GM21619 (cell line): ENCODE results near the gene NOTUM.
"Not testable (repeated sequence)": the region's sequence is repeated elsewhere in the genome, so short reads cannot be mapped to it uniquely, and the experiment has no call there.

Experiments
- ATAC-seq: cut with Tn5 transposase; IDR thresholded peaks from one replicate; pipeline ENCODE4 v1.9.1; 2021; ENCODE audit not compliant: unreplicated experiment

NOTUM gene

DNA sequence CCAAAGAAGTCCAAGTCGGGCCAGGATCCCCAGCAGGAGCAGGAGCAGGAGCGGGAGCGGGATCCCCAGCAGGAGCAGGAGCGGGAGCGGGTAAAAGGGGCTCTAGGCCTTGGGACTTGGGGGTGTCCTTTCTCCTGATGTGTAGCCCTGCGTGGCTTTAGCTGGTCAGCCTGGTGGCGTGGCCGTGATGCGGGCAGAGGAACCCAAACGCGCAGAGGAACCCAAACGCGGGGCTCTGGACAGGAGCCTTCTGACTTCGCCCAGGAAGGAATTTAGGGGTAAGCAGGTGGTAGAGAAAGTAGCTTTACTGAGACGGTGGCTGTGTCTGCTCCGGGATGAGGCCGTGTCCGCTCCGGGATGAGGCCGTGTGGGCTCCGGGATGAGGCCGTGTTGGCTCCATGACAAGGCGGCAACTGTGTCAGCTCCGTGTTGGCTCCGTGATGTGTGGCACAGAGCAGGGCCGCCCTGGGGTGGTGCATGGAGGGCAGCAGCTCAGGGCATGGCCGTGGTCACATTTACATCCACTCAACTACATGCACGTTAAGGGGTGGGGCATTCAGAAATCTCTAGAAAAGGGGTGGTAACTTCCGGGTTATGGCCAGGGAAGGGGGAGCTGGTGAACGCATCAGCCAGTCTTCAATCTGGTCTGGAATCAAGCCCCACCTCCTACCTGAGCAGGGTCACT, 35.9 kb upstream of the NOTUM start:
- ATAC-seq, result no peak

DNA sequence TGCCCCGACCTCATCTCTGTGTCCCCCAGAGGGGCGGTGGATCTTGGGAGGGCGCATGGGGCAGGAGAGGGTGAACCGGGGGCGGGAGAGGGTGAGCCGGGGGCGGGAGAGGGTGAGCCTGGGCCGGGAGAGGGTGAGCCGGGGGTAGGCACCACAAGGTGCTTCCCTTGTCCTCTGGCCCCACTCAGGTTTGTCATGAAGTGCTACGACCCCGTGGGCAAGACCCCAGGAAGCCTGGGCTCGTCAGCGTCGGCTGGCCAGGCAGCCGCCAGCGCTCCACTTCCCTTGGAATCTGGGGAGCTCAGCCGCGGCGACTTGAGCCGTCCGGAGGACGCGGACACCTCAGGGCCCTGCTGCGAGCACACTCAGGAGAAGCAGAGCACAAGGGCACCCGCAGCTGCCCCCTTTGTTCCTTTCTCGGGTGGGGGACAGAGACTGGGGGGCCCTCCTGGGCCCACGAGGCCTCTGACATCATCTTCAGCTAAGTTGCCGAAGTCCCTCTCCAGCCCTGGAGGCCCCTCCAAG, 35.3 kb upstream of the NOTUM start:
- ATAC-seq, result no peak

DNA sequence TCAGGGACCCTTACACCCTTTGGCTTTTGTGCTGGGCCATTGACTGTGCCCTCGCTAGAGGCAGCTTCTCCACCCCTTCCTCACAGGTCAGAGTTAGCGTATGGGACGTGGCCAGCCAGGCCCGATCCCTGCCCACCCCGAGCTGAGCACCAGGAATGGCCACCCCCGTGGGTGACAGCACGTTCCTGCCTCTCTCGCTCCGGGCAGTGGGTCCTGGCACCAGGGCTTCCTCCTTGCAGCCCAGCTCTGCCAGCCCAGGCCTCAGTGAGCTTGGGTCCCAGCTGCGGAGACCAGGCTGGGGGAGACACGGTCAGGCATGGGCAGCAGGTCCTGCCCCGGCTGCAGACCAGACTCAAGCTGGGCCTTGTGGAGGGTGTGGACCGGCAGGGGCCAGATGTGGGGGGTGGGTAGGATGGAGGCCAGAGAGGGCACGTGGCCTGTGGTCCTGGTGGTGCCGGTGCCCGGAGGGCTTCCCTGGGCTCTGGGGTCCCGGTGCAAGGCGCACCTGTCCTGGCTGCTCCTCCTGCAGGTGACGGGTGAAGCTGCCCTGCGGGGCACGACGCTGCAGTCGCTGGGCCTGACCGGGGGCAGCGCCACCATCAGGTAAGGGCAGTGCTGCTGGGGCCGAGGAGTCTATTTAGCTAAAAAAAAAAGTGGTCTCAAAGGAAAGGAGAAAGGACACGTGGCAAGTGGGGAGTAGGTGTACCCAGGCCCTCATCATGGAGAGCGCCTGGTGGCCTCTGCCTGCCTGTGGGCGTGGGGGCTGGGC, 34.7 kb upstream of the NOTUM start:
- no peak for ATAC-seq

DNA sequence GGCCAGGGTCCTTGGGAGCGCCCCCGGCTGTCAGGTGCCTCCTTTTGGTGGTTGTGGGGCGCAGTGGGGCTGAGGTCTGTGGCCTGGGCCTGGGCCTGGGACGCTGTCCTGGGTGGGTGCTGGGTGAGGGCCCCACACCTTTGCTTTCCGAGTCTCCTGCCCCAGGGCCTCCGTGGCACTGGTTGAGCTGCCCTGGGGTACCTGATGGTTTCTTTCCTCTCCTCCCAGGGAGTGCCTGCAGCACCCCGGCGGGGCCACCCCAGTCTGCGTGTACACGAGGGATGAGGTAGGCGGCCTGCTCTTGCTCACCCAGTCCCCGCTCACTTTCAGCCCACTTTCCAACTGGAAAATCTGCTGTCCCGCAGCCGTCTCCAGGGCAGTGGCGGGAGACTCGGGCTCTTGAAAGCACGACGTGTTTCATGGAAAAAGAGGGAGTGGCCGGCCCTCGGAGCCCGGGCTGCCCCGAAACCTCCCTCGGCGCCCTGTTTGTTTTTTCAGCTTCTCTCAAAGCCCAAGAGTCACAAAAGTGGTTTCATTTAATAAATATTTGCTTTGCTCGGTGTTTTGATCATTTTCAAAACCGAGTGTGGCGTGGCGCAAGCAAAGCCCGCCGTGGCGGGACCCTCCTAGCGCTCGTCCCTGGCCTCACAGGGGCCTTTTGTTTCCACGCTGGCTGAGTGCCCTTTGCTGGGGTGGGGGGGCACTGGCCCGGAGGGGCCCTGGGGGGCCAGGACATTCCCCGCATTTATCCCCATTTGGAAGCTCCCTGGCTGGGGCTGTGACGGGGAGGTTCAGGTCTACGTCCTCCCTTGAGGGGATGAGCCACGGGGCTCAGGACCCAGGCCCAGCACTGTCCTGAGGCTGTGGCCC, 33.8 kb upstream of the NOTUM start:
- ATAC-seq, result no peak

DNA sequence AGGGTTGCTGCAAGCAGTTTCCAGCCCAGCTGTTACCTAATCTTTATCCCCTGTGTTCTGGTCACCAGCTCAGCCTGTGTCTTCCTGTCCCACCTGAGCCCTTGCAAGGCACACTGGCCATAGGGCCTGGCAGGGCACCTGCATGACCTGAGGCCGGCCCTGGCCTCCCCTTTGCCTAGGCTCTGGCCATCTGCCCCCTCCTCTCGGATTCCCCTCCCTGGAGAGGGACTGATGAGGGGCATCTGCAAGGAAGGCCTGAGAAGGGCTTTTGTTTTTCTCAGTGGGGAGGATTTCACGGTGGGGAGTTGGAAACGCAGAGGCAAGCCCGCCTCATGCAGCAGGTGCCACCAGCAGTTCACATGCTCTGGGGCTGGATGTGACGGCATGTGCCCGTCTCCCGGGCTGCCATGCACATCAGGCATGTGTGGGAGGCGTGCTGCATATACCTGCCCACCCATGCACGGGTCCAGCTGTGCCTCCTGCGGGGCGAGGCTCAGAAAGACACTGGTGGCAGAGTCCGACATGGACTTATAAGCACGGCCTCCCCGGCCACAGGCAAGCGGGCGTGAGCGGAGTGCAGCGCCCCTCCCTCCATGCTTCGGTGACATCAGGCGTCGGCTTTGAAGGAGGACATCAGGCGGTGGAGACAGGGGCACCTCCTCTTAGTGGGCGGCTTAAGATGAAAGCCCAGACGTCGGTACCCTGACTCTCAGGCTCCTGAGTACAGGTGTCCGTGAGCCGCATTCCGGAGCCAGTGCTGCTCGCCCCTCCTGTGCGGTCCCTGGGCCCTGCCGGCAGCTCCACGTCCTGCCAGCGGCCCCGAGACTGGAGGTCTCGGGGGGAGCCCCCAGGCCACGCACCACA, 33.0 kb upstream of the NOTUM start:
- ATAC-seq, result no peak

DNA sequence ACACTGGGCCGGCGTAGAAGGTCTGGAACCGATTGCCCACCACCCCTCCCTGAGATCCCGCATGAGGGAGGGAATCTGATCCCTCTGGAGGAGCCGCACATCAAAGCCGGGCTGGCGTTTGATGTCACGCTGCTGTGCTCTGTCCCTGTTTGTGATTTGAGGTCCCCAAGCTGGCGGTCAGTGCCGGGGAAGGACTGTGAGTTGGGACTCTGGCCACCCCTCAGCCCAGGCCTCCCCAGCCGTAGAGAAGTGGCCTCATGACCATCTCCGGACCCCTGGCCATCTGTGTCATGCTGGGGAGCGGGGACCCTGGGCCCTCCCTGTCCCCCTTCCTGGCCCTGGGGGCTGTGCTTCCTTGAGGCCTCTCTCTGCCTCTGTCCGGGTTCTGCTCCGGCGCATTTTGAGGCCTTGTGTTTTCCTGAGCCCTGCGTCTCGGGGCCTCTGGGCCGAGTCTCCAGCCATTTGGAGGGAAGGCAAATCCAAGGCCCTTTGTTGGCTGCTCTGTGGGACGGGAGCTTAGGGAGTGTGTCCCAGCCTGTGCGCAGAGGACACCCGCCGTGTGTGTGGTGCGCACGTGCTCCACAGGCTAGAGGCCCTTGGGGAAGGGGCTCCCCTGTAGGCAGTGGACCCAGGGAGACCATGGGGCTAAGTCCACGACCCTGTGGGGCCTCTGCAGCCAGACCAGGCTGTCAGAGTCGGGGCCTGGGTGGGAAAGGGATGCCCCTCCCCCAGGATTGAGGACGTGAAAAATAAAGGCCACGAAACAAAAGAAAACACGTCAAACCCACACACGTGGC, 31.5 kb upstream of the NOTUM start:
- no peak for ATAC-seq

DNA sequence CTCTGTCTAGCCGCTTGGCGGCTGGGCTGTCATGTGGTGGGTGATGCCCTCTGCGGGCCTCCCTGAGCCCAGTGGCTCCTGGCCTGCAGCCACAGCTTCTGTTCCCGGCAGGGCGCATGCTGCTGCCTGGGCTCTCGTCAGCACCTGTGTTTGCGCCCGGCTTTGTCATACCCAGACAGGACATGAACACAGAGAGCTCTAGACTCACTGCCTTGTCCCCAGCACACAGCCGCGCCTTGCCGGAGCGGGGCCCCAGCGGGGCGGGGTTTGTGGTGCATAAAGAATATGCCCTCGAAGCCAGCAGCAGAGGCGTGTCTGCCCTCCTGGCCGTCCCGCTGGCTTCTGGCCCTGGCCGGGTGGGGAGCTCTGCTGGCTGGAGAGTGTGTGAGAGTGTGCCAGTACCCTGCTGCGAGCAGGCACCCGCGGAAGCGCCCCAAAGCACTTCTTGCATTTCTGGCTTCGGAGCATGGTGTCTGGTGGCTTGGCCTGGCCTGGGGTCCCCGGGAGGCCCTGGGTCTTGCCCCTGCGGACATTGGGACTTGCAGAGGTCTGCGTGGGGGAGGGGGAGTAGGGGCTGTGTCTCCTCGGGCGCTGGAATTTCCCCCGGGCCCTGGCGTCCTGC, 30.8 kb upstream of the NOTUM start:
- ATAC-seq, result no peak

DNA sequence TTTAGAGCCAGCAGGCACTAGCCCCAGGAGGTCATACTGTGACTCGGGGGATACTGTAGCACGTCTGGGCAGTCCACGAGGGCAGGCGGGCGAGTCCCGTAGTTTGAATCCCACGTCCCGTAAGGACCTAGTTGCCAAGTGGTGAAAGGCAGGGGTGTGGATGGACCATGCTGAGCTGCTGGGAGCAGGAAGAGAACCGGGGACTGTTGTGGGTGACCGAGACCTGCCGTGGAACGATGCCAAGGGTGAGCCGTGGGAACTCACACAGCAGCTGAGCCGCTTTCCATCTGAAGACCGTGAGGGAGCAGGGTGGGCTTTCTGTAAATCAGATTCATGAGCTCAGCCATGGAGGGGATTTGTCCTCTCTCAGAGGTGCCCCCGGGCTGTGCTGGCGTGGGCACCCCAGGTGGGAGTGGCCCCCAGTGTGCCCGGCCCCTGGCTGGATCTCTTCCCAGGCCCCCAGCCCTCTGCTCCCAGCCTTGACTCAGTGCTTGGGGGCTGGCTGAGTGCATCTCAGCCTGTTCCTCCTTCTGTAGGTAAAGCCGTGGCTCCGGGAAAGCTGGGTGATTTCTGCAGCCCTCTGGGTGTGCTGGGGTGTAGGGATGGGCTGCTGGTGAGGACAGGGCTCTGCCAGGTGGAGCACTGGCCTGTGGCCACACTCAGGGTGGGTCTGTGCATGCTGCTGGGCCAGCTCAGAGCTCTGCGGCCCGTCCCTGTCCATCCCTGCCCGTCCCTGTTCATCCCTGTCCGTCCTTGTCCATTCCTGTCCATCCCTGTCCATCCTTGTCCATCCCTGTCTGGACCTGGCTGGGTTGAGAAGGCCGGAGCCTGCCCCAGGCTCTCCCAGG, 30.1 kb upstream of the NOTUM start:
- no peak for ATAC-seq

DNA sequence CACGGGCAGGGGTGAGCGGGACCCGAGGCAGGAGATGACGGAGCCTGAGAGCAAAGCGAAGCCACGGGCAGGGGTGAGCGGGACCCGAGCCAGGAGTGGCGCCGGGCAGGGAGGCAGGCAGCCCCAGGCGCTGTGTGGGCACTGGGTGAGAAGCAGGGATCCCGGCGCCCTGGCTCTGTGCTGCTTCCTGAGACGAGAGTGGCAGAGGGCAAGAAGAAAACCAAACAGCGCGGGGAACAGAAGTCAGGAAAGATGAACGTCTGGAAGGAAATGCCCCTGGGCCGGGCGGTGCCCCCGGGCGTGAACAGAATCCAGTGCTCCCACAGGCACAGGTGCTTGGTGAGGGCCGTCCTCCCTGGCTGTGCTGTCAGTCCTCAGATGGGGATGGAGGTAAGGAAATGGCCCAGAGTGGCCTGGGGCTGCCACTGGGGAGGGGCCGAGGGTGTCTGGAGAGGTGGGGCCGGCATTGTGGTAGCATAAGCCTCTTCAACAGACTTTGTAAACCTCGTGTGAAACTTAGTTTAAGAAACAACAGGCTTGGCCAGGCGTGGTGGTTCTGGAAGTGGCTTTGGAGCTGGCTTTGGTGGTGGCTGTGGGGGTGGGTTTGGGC, 26.3 kb upstream of the NOTUM start:
- ATAC-seq, result no peak

DNA sequence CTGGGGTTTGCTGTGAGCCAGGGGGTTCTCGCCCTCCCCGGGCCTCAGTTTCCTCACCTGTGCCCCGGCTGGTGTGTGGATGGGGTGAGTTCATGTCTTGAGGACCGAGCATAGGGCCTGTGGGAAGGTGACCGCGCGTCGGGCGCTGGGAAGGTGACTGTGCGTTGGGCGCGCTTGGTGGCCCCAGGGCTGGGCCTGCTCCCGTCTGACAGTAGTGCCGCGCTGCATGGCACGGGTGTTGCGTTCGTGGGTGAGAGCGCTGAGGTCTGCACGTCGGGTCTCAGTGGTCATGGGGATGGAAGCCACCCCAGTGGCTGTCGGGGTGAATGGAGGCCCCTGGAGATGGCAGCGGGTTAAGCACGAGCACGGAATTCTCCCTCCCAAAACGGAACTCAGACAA, 25.6 kb upstream of the NOTUM start:
- ATAC-seq, result no peak

DNA sequence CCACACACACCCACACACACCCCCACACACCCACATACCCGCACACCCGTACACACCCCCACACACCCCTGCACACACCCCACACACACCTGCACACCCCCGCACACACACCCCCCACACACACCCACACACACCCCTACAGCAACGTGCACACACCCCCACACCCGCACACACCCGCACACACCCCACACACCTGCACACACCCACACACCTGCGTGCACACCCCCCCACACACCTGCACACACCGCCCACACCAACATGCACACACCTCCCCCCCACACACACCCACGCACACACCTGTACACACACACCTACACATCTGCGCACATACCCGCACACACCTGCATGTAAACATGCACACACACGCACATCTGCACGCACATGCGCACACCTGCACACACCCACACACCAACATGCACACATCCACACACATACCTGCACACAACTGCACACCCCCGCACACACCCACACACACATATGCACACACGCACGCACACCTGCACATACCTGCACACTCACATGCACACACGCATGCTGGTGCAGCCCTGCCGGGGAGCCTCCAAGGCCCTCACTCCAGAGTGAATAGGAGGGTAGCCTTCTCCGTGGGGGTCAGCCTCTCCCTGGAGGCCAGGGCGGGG, 23.9 kb upstream of the NOTUM start:
- no peak for ATAC-seq

DNA sequence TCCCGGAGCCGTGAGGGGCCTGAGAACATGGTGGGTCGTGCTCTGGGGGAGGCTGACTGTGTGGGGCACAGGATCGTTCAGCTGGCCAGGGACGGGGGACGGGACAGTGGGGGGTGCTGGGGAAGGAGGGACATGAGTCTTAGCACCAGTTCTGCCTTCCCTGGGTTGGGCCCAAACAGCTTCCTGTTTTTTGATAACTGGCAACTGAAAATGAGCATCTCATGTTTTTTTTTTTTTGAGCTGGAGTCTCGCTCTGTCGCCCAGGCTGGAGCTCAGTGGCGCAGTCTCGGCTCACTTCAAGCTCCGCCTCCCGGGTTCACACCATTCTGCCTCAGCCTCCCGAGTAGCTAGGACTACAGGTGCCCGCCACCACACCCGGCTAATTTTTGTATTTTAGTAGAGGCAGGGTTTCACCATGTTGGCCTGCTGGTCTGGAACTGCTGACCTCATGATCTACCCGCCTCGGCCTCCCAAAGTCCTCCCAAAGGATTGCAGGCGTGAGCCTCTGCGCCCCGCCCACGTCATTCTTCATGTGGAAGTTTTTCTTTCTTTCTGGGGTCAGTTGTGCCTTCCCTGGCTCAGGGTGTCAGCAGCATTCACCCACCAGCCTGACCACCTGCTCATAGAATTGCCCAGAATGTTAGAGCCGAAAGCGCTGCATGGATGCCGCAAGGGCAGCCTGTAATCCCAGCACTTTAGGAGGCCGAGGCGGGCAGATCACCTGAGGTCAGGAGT, 22.8 kb upstream of the NOTUM start:
- ATAC-seq, result no peak

DNA sequence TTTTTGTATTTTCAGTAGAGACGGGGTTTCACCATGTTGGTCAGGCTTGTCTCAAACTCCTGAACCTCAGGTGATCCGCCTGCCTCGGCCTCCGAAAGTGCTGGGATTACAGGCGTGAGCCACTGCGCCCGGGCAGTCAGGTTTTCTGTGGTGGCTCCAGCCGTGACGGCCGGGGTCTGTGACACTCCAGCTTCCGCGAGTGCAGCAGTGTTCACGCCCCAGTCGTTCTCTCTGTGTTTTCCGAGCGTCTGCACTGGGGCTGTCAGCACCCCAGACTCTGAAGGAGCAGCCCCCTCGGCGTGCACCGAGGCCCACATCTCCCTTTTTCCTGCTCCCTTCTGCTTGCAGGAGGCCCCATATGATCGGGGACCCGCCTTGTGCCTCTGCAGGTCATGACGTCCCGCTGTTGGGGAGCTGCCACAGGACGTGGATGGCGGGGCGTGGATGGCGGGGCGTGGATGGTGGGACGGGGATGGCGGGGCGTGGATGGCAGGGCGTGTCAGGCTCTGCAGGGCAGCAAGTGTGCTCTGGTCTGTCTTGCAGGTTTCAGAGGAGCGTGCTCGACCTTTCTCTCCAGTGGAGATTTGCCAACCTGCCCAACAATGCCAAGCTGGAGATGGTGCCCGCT, 22.1 kb upstream of the NOTUM start:
- ATAC-seq, result no peak

DNA sequence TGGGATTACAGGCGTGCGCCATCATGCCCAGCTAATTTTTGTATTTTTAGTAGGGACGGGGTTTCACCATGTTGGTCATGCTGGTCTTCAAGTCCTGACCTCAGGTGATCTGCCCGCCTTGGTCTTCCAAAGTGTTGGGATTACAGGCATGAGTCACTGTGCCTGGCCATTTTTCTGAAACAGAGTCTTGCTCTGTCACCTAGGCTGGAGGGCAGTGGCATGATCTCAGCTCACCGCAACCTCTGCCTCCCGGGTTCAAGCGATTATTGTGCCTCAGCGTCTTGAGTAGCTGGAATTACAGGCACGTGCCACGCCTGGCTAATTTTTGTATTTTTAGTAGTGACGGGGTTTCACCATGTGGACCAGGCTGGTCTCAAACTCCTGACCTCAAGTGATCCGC, 20.5 kb upstream of the NOTUM start:
- ATAC-seq, result not testable (repeated sequence)

DNA sequence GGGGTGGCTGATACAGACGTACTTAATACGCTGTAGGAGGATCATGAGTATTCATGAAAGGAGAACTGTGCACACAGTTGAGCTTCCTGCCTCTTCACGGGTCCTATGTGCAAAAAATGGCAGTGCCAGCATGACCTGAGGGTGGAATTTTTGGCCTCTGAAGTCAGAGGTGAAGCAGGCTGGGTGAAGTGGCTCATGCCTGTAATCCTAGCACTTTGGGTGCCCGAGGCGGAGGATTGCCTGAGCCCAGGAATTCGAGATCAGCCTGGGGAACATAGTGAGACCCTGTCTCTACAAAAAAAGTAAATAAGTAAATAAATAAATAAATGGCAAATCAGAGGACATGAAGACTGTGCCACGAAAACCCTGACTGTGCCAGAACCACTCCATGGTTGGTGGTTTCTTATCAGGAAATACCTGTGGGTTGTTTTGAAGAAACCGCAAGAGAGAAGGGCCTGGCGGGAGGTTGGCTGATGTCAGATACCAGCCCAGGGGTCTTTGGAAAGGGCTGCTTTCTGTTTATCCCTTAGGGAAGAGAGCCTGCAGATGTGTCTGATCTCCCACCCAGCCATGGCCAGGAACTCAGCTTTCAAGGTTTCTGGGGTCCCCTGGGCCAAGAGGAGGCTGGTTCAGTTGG, 19.8 kb upstream of the NOTUM start:
- ATAC-seq, result no peak

DNA sequence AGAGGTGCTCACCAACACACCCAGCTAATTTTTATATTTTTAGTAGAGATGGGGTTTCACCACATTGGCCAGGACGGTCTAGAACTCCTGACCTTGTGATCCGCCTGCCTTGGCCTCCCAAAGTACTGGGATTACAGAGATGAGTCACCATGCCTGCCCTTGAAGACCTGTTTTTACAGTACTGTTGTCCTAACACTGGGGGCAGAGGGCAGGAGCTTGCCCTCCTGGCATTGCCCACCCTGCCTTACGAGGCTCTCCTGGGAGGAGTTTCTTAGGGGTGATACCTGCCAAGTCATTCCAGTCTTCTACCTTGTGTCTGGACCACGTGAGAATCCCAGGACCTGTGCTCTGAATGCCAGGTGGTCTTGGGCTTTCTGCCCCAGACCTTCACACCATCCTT, 19.1 kb upstream of the NOTUM start:
- no peak for ATAC-seq
